ENCODE data around the gene DMPK. TPM values are rescaled to one million over a fixed set of nuclear protein-coding genes. Genes with fewer than 3 reads are reported as not detected.
A peak's percentile ranks its signal among the peaks of the same experiment; 100 is the strongest.

The DMPK gene
- polyA plus RNA-seq, 4 donors: 12.7 to 42.2 (median 21.6) TPM

- FAIRE-seq (no peak), DNase-seq (no peak)
- Histone ChIP-seq H3K27ac (ENCODE audit: low read depth in 1 of 3, low read length in 2 of 3) (no peak overlapping the region), H3K4me1 (ENCODE audit: control insufficient read depth in 3 of 3, insufficient read depth in 2 of 3, low read depth in 1 of 3, low read length in 2 of 3) (peaks cover 0 to 13% (median 6%) of the 10 kb centered on the region in 3 donors), H3K4me3 (ENCODE audit: low read depth in 1 of 3, low read length in 3 of 3) (no peak overlapping the region), H3K27me3 (ENCODE audit: control insufficient read depth in 3 of 3, insufficient read depth in 3 of 3, low read length in 3 of 3) (no peaks in the 10 kb centered on the region), H3K36me3 (ENCODE audit: control insufficient read depth in 3 of 3, insufficient read depth in 2 of 3, low read depth in 1 of 3, low read length in 3 of 3) (peaks cover 0 to 12% (median 0%) of the 10 kb centered on the region in 3 donors), H3K9me3 (ENCODE audit: control insufficient read depth in 2 of 2, insufficient read depth in 1 of 2, low read depth in 1 of 2, low read length in 1 of 2) (no peaks in the 10 kb centered on the region)
- WGBS, 3 donors: 70 to 77% (median 77%) methylated on average over 2 of the region's 2 CpGs
Observed at GRCh38 chr19:45794627-45795026, 12.3 kb upstream of the DMPK start.

GRCh38 chr19:45793876-45794275 lies 11.6 kb upstream of the DMPK start:
- FAIRE-seq (no peak), DNase-seq (no peak)
- Histone ChIP-seq H3K27ac (ENCODE audit: low read depth in 1 of 3, low read length in 2 of 3) (no peak overlapping the region), H3K4me3 (ENCODE audit: low read depth in 1 of 3, low read length in 3 of 3) (no peak overlapping the region), H3K27me3 (ENCODE audit: control insufficient read depth in 3 of 3, insufficient read depth in 3 of 3, low read length in 3 of 3) (no peaks in the 10 kb centered on the region), H3K9me3 (ENCODE audit: control insufficient read depth in 2 of 2, insufficient read depth in 1 of 2, low read depth in 1 of 2, low read length in 1 of 2) (no peaks in the 10 kb centered on the region), H3K4me1 (ENCODE audit: control insufficient read depth in 3 of 3, insufficient read depth in 2 of 3, low read depth in 1 of 3, low read length in 2 of 3) (peaks cover 0 to 13% (median 6%) of the 10 kb centered on the region in 3 donors), H3K36me3 (ENCODE audit: control insufficient read depth in 3 of 3, insufficient read depth in 2 of 3, low read depth in 1 of 3, low read length in 3 of 3) (peaks cover 0 to 19% (median 0%) of the 10 kb centered on the region in 3 donors)
- 30 to 47% (median 42%) methylated on average over 6 of the region's 6 CpGs for WGBS, 3 donors

- FAIRE-seq: no peak
- Histone ChIP-seq H3K36me3 (ENCODE audit: control insufficient read depth in 3 of 3, insufficient read depth in 2 of 3, low read depth in 1 of 3, low read length in 3 of 3) (peaks cover 0 to 27% (median 0%) of the 10 kb centered on the region in 3 donors), H3K4me1 (ENCODE audit: control insufficient read depth in 3 of 3, insufficient read depth in 2 of 3, low read depth in 1 of 3, low read length in 2 of 3) (peaks cover 0 to 13% (median 6%) of the 10 kb centered on the region in 3 donors), H3K9me3 (ENCODE audit: control insufficient read depth in 2 of 2, insufficient read depth in 1 of 2, low read depth in 1 of 2, low read length in 1 of 2) (no peaks in the 10 kb centered on the region), H3K4me3 (ENCODE audit: low read depth in 1 of 3, low read length in 3 of 3) (no peak overlapping the region), H3K27me3 (ENCODE audit: control insufficient read depth in 3 of 3, insufficient read depth in 3 of 3, low read length in 3 of 3) (no peaks in the 10 kb centered on the region), H3K27ac (ENCODE audit: low read depth in 1 of 3, low read length in 2 of 3) (peak overlapping the region in 2 of 3 donors; percentile 19 to 62)
- DNase-seq: no peak
- WGBS, 3 donors: 22 to 39% (median 36%) methylated on average over 3 of the region's 3 CpGs
Observed at GRCh38 chr19:45793178-45793564, 10.9 kb upstream of the DMPK start.

- 0 to 1% (median 1%) methylated on average over 47 to 86 of the region's 86 CpGs for WGBS, 3 donors
- DNase-seq (peak; percentile 99 to 100), FAIRE-seq (no peak)
- Histone ChIP-seq H3K36me3 (ENCODE audit: control insufficient read depth in 3 of 3, insufficient read depth in 2 of 3, low read depth in 1 of 3, low read length in 3 of 3) (peaks cover 0 to 31% (median 0%) of the 10 kb centered on the region in 3 donors), H3K4me1 (ENCODE audit: control insufficient read depth in 3 of 3, insufficient read depth in 2 of 3, low read depth in 1 of 3, low read length in 2 of 3) (peaks cover 0 to 13% (median 6%) of the 10 kb centered on the region in 3 donors), H3K27me3 (ENCODE audit: control insufficient read depth in 3 of 3, insufficient read depth in 3 of 3, low read length in 3 of 3) (no peaks in the 10 kb centered on the region), H3K27ac (ENCODE audit: low read depth in 1 of 3, low read length in 2 of 3) (peak within 1 kb of the TSS in 2 of 3 donors; percentile 19 to 62), H3K9me3 (ENCODE audit: control insufficient read depth in 2 of 2, insufficient read depth in 1 of 2, low read depth in 1 of 2, low read length in 1 of 2) (no peaks in the 10 kb centered on the region), H3K4me3 (ENCODE audit: low read depth in 1 of 3, low read length in 3 of 3) (peak within 1 kb of the TSS; percentile 55 to 89 (median 88))
Observed at GRCh38 chr19:45792470-45793177, 10.3 kb upstream of the DMPK start, which contains the start of gene DMWD. Gene DMWD (minus strand): TSS chr19:45792845. CDS start chr19:45792756, 89 bp downstream.

GRCh38 chr19:45791744-45792469 lies 9.6 kb upstream of the DMPK start:
- WGBS, 3 donors: 7 to 18% (median 10%) methylated on average over 16 to 31 of the region's 31 CpGs
- no peaks in the 10 kb centered on the region for H3K27me3 ChIP-seq (ENCODE audit: control insufficient read depth in 3 of 3, insufficient read depth in 3 of 3, low read length in 3 of 3)
- H3K9me3 ChIP-seq (ENCODE audit: control insufficient read depth in 2 of 2, insufficient read depth in 1 of 2, low read depth in 1 of 2, low read length in 1 of 2): no peaks in the 10 kb centered on the region
- FAIRE-seq (no peak), DNase-seq (no peak)
- peak overlapping the region; percentile 55 to 89 (median 88) for H3K4me3 ChIP-seq (ENCODE audit: low read depth in 1 of 3, low read length in 3 of 3)
- peak overlapping the region in 1 of 3 donors; percentile 57 for H3K27ac ChIP-seq (ENCODE audit: low read depth in 1 of 3, low read length in 2 of 3)
- peaks cover 0 to 39% (median 0%) of the 10 kb centered on the region in 3 donors for H3K36me3 ChIP-seq (ENCODE audit: control insufficient read depth in 3 of 3, insufficient read depth in 2 of 3, low read depth in 1 of 3, low read length in 3 of 3)
- peaks cover 0 to 13% (median 6%) of the 10 kb centered on the region in 3 donors for H3K4me1 ChIP-seq (ENCODE audit: control insufficient read depth in 3 of 3, insufficient read depth in 2 of 3, low read depth in 1 of 3, low read length in 2 of 3)

- FAIRE-seq (no peak), DNase-seq (no peak)
- no peak overlapping the region for H3K4me3 ChIP-seq (ENCODE audit: low read depth in 1 of 3, low read length in 3 of 3)
- H3K9me3 ChIP-seq (ENCODE audit: control insufficient read depth in 2 of 2, insufficient read depth in 1 of 2, low read depth in 1 of 2, low read length in 1 of 2): no peaks in the 10 kb centered on the region
- no peaks in the 10 kb centered on the region for H3K27me3 ChIP-seq (ENCODE audit: control insufficient read depth in 3 of 3, insufficient read depth in 3 of 3, low read length in 3 of 3)
- H3K4me1 ChIP-seq (ENCODE audit: control insufficient read depth in 3 of 3, insufficient read depth in 2 of 3, low read depth in 1 of 3, low read length in 2 of 3): peaks cover 0 to 13% (median 6%) of the 10 kb centered on the region in 3 donors
- H3K27ac ChIP-seq (ENCODE audit: low read depth in 1 of 3, low read length in 2 of 3): no peak overlapping the region
- 69 to 89% (median 89%) methylated on average over 8 of the region's 8 CpGs for WGBS, 3 donors
- peaks cover 2 to 48% (median 6%) of the 10 kb centered on the region in 3 donors for H3K36me3 ChIP-seq (ENCODE audit: control insufficient read depth in 3 of 3, insufficient read depth in 2 of 3, low read depth in 1 of 3, low read length in 3 of 3)
Observed at GRCh38 chr19:45790942-45791341, 8.7 kb upstream of the DMPK start.

GRCh38 chr19:45789035-45789786 lies 6.9 kb upstream of the DMPK start:
- 93 to 95% (median 94%) methylated on average over 15 of the region's 15 CpGs for WGBS, 3 donors
- Histone ChIP-seq H3K4me1 (ENCODE audit: control insufficient read depth in 3 of 3, insufficient read depth in 2 of 3, low read depth in 1 of 3, low read length in 2 of 3) (peaks cover 0 to 13% (median 6%) of the 10 kb centered on the region in 3 donors), H3K4me3 (ENCODE audit: low read depth in 1 of 3, low read length in 3 of 3) (no peak overlapping the region), H3K9me3 (ENCODE audit: control insufficient read depth in 2 of 2, insufficient read depth in 1 of 2, low read depth in 1 of 2, low read length in 1 of 2) (no peaks in the 10 kb centered on the region), H3K27me3 (ENCODE audit: control insufficient read depth in 3 of 3, insufficient read depth in 3 of 3, low read length in 3 of 3) (no peaks in the 10 kb centered on the region), H3K27ac (ENCODE audit: low read depth in 1 of 3, low read length in 2 of 3) (no peak overlapping the region), H3K36me3 (ENCODE audit: control insufficient read depth in 3 of 3, insufficient read depth in 2 of 3, low read depth in 1 of 3, low read length in 3 of 3) (peaks cover 2 to 65% (median 6%) of the 10 kb centered on the region in 3 donors)
- DNase-seq (no peak), FAIRE-seq (no peak)

- Histone ChIP-seq H3K9me3 (ENCODE audit: control insufficient read depth in 2 of 2, insufficient read depth in 1 of 2, low read depth in 1 of 2, low read length in 1 of 2) (no peaks in the 10 kb centered on the region), H3K27ac (ENCODE audit: low read depth in 1 of 3, low read length in 2 of 3) (no peak overlapping the region), H3K27me3 (ENCODE audit: control insufficient read depth in 3 of 3, insufficient read depth in 3 of 3, low read length in 3 of 3) (no peaks in the 10 kb centered on the region), H3K36me3 (ENCODE audit: control insufficient read depth in 3 of 3, insufficient read depth in 2 of 3, low read depth in 1 of 3, low read length in 3 of 3) (peaks cover 2 to 78% (median 6%) of the 10 kb centered on the region in 3 donors), H3K4me1 (ENCODE audit: control insufficient read depth in 3 of 3, insufficient read depth in 2 of 3, low read depth in 1 of 3, low read length in 2 of 3) (peaks cover 0 to 5% (median under 1%) of the 10 kb centered on the region in 3 donors), H3K4me3 (ENCODE audit: low read depth in 1 of 3, low read length in 3 of 3) (no peak overlapping the region)
- 91 to 93% (median 92%) methylated on average over 21 of the region's 21 CpGs for WGBS, 3 donors
- FAIRE-seq (no peak), DNase-seq (no peak)
Observed at GRCh38 chr19:45786533-45786894, 4.2 kb upstream of the DMPK start.

All from small intestine (tissue), 7 donors.